ENCODE measurements around the gene KAT5. TPM values are rescaled to one million over a fixed set of nuclear protein-coding genes. Genes with fewer than 3 reads are reported as not detected.
A peak's percentile ranks its signal among the peaks of the same experiment; 100 is the strongest.

KAT5 gene
- total and polyA plus RNA-seq, 2 of the 4 experiments (the other 2 are of a cell fraction): 33.3 to 34.2 TPM

DNA sequence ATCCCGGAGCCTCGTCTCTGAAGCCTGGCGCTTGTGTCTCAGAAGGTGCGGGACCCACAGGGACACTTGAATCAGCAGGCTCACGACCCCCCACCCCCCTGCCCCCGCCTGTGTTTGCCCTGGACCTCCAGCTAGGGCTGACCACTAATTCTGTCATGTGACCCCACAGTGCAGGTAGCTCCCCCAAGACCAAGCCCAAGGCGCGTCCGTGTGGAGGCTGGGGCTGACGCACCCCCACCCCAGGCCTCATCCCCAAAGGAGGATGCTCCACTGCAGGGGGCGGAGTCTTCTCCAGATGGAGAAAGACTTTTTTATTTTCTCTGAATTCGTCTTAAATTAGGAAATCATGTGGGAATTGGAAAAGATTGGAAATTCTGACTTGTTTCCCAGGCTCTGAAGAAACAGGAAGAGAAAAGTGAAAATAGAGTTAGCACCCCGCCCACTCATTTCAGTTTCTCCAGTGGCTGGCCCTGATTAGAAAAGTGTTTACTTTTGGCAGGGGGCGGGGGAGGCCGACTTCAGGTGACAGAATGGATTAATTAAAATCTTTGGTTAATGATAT, 48.3 kb upstream of the KAT5 start:
- CTCF ChIA-PET: interaction anchor here (1.4 kb wide), 1 partner anchor 26 kb away, joined by 5 read pairs; the partner anchor contains the start of gene SIPA1
- WGBS, 2 experiments (ENCODE audit: extremely low coverage in 2 of 2, insufficient read length in 1 of 2): 0% methylated on average over 3 of the region's 15 CpGs; no CpG with 5 or more reads in 1 of the 2 experiments
- peak overlapping the region; percentile 85 for H4K5ac ChIP-seq (ENCODE audit: low read depth, low read length)
- no peaks in the 10 kb centered on the region for H3K9me1 ChIP-seq (ENCODE audit: insufficient read depth, low read length)
- H2AK5ac ChIP-seq (ENCODE audit: low read depth, low read length): peak overlapping the region; percentile 81; the same call in 1 of the 2 replicates
- peak; percentile 40 for ATAC-seq (ENCODE audit: low read depth)
- no peak overlapping the region for H2BK20ac ChIP-seq (ENCODE audit: low read depth, low read length)
- H3K23ac ChIP-seq (ENCODE audit: low read depth, low read length): peak overlapping the region; percentile 98; the same call in 1 of the 2 replicates
- peaks cover 13% of the 10 kb centered on the region; the same call in 1 of the 2 replicates for H4K20me1 ChIP-seq (ENCODE audit: insufficient read depth, low read length)
- peak overlapping the region; percentile 98 for H2AFZ ChIP-seq (replicated peaks; ENCODE audit: low read length, poor library complexity)
- H3K9ac ChIP-seq (ENCODE audit: low read depth, low read length): peak overlapping the region; percentile 86
- peak; percentile 52 for DNase-seq
- H3K56ac ChIP-seq (ENCODE audit: extremely low read depth, insufficient read depth, low read length): peak overlapping the region; percentile 78
- peak overlapping the region; percentile 78 for H2AK9ac ChIP-seq (replicated peaks; ENCODE audit: low read depth, low read length, poor library complexity)
- H3K18ac ChIP-seq (ENCODE audit: low read depth, low read length): peak overlapping the region; percentile 71
- peak overlapping the region; percentile 40 to 92 for H4K8ac ChIP-seq (ENCODE audit: low read depth in 2 of 2, low read length in 2 of 2)
- peaks cover 7% of the 10 kb centered on the region for H3K4me1 ChIP-seq (ENCODE audit: control insufficient read depth, insufficient read depth, low read length)
- BruUV-seq (replicated peaks): no TSS peak
- H3K4ac ChIP-seq (ENCODE audit: low read depth, low read length): peak overlapping the region; percentile 98
- no peak; the same call in 1 of the 2 replicates for TF ChIP-seq USF2 (IDR thresholded peaks at IDR 0.05; ENCODE audit: low read depth, low read length)
- TF ChIP-seq RCOR1 (IDR thresholded peaks at IDR 0.05; ENCODE audit: insufficient replicate concordance, low read length): no peak
- no peak for TF ChIP-seq SMC3 (IDR thresholded peaks at IDR 0.05; ENCODE audit: low read depth, low read length)
- no peak; the same call in 1 of the 2 replicates for TF ChIP-seq MAZ (IDR thresholded peaks at IDR 0.05; ENCODE audit: borderline replicate concordance, low read depth, low read length)
- no peak for TF ChIP-seq MAFK (IDR thresholded peaks at IDR 0.05; ENCODE audit: low read depth, low read length)
- no peaks in the 10 kb centered on the region for H3K27me3 ChIP-seq (ENCODE audit: control insufficient read depth, insufficient read depth, low read length)
- peak overlapping the region; percentile 78; the same call in 1 of the 2 replicates for H2BK120ac ChIP-seq (ENCODE audit: low read depth, low read length)
- peak overlapping the region; percentile 92 for H3K4me3 ChIP-seq (ENCODE audit: insufficient read depth, low read depth, low read length)
- peak overlapping the region; percentile 99 for H3K14ac ChIP-seq (replicated peaks; ENCODE audit: low read depth, low read length)
- H3K27ac ChIP-seq (ENCODE audit: insufficient read depth, low read length): peak overlapping the region; percentile 91
- H4K91ac ChIP-seq (ENCODE audit: insufficient read depth, low read depth, low read length): peak overlapping the region; percentile 93
- H3K79me1 ChIP-seq (ENCODE audit: low read depth in 1 of 2, low read length in 2 of 2): peaks cover 18 to 38% of the 10 kb centered on the region in 2 experiments; a peak in 3 of 4 replicates
- peak overlapping the region; percentile 79 for H3K4me2 ChIP-seq (ENCODE audit: low read depth, low read length)
- POLR2A ChIA-PET (ENCODE audit: unreplicated experiment): interaction anchor here (0.5 to 1.0 kb wide), 3 partner anchors 10 to 368 kb away, joined by 3 to 17 read pairs (median 9); no protein-coding TSS in a partner anchor
- intact Hi-C loops (cut with micrococcal nuclease): no loop called here
- H2BK5ac ChIP-seq (ENCODE audit: low read depth, low read length, poor library complexity, severe bottlenecking): peak overlapping the region; percentile 91
- no peaks in the 10 kb centered on the region for H3K9me3 ChIP-seq (ENCODE audit: control insufficient read depth, insufficient read depth, low read length)
- in situ Hi-C loops (cut with MboI; ENCODE audit: low sequenced_read_pairs): no loop called here
- dilution Hi-C loops (cut with HindIII; ENCODE audit: low sequenced_read_pairs, unreplicated experiment): no loop called here
- H3K36me3 ChIP-seq (ENCODE audit: control insufficient read depth, insufficient read depth, low read length): peaks cover 26% of the 10 kb centered on the region
- no peak overlapping the region for H2BK15ac ChIP-seq (ENCODE audit: low read depth, low read length)
